Left kidney (tissue), 2 donors: ENCODE data around the gene COL24A1. TPM values are rescaled to one million over a fixed set of nuclear protein-coding genes. Genes with fewer than 3 reads are reported as not detected.
"Not testable (repeated sequence)": the region's sequence is repeated elsewhere in the genome, so short reads cannot be mapped to it uniquely, and the experiment has no call there.

Experiments
- DNase-seq: peaks from one replicate; pipeline ENCODE4 v3.0.0-alpha.2; 2013
- polyA plus RNA-seq: library from polyadenylated mRNA; unstranded; fragments of 120-200 nt; gene quantifications from one replicate; pipeline ENCODE4 v1.2.1, GENCODE V29; 2013; ENCODE audit not compliant: insufficient read length

Gene COL24A1
- polyA plus RNA-seq, 1 donor = 1.8 TPM

DNA sequence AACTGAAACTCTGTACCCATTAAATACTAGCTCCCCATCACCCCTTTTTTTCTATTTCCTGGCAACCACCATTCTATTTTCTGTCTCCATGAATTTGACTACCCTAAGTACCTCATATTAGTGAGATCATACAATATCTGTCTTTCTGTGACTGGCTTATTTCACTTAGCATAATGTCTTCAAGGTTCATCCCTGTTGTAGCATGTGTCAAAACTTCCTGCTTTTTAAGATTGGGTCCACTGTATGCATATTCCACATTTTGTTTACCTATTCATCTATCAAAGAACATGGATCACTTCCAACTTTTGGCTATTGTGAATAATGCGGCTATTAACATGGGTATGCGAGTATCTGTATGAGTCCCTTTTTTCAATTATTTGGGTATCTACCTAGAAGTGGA, 266.7 kb downstream of the COL24A1 start:
- no peak for DNase-seq

DNA sequence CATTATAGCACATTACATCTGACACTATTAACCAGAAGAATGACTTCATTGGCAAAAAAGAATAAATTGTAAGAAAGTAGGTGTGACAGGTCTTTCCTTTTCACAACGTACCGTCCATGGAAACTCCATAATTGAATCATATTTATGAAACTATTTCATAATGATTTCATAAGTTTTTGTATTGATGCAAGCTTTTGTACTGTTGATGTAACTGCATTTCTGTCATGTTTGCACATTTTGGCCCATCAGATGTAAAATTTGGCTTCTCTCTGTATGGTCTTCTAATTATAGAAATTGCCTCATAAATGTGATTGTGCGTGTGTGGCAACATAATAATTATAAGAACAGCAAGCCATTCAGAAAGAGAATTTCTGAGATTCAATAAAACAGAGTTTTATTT, 267.7 kb downstream of the COL24A1 start:
- DNase-seq = no peak

DNA sequence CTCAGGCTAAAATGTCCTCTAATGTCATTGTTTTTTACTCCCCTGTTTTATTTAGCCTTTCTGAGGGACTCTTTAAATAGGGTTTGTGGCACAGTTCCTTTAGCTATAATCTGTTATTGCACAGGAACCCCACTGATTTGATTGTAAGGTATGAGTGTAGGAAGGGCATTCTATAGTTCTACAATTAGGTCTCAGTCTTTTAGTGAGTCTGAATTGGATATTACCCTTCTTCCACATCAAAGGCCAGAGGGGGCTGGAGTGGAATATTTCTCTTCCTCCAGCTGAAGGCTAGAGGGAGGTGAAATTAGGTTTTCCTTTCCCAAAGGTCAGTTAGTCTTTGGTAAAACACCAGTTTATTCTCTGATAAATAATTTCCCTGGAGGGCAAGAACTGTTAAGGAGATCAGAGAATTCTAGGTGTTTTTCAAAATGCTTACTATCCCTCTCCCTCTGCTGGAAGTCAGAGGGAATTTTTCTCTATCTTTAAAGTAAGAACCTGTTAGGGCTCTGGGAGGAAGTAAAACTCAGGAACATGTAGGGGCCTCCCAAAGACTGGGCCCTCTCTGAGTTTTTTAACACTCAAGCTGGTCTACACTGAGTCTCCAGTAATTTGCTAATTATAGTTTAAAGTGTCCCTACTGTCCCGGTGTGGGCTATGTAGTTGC, 272.1 kb downstream of the COL24A1 start:
- peak; percentile 13 for DNase-seq

DNA sequence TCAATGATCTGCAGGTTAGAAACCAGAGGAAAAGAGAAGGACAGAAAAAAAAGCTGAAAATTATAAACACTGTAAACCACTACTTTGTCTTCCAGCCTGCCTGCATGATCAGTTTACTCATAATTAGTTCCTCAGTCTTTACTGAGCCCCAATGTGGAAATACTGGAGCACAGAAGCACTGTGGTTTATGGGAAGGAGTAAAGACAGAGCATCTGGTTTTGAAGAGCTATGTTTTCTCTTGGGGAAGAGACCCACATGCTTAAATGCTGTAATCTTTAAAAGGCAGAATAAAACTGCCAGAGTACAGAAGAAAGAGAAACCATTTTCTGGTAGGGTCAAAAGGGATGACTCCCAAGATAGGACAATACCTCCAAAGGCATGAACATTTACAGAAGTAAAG, 289.4 kb downstream of the COL24A1 start:
- DNase-seq = no peak

DNA sequence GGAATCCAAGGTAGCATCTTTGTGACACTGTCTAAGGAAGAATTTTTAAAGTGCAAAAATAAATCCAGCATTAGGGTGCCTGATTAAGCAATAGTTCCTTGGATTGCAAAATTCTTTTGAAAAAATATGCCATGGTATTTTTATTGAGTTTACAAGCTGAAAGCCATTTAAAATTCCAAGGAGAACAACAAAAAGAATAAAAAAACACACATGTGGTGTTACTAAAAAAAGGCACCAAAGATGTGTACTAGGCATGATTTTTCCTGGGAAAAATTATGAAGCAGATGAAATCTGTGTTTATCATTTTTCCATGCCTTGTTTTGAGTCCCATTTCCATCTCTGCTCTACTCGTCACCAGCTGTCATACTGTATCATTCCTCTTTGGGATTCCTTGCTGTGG, 291.4 kb downstream of the COL24A1 start:
- DNase-seq = no peak

DNA sequence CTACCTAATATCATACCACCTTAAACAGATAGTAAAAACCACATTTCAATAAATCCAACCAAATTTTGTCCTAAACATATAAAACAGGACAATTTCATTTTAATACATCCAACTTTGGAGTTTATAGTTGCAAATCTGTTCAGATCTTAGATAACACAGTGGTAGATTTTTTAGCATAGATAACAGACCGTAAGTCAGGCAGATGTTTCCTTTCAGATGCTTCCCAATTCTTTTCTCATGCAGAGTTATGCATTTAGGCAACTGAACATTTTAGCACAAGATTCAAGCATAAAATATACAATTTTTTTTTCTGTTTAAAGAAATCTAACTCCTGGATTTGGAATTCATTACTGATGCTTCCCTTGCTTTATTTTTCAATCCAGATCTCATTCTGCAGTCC, 291.8 kb downstream of the COL24A1 start:
- no peak for DNase-seq

DNA sequence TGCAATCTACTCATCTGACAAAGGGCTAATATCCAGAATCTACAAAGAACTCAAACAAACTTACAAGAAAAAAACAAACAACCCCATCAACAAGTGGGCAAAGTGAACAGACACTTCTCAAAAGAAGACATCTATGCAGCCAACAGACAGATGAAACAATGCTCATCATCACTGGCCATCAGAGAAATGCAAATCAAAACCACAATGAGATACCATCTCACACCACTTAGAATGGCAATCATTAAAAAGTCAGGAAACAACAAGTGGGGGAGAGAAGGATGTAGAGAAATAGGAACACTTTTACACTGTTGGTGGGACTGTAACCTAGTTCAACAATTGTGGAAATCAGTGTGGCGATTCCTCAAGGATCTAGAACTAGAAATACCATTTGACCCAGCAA, 292.9 kb downstream of the COL24A1 start:
- not testable (repeated sequence) for DNase-seq

DNA sequence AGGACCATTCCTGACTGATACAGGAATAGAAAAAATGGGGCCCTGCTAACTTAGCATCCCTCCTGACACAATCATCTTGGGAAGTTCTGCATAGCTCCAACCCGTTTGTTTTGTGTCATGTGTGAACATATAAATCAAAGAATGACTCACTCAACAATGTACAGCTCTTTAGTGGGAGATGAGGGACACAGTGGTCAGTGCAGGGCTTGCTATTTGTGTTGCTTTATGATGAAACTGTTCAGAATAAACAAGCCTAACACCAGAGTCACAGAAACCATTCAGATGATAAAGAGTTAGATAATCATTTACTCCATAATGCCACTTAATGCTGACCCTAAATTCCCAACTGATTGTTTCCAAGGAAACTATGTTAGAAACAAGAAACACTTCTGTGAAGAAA, 294.1 kb downstream of the COL24A1 start:
- no peak for DNase-seq

DNA sequence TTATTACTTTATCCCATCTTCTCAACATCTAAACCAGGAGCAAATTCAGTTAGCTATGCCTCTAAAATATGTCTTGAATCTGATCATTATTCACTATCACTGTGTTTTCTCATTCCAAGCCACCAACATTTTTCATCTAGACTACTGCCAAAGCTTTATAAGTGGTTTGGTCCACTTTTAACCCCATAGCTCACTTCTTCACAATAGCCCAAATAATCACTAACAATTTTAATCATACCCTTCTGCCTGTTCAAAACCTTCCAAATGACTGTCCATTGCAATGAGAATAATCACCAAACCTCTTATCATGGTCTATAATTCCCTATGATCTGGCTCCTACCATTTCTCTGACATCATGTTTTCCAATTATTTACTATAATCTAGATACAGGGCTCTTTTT, 298.6 kb downstream of the COL24A1 start:
- no peak for DNase-seq

DNA sequence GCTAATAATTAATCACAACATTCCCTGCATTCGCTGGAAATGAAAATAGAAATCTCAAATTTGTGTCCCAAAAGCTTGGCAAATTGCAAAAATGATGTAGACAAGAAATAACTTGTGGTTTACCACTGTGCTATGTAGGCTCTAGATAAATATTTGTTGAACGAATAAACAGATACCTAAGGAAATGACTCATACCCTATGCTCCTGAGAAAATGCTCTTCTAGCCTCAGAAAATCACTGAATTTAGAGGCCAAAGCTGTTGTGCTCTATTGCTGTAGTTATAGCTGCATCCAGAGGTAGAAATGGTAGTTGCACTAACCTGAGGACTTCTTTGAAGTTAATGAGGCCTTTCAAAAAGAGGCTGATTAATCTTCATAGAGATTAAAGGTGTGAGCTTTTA, 306.3 kb downstream of the COL24A1 start:
- no peak for DNase-seq

DNA sequence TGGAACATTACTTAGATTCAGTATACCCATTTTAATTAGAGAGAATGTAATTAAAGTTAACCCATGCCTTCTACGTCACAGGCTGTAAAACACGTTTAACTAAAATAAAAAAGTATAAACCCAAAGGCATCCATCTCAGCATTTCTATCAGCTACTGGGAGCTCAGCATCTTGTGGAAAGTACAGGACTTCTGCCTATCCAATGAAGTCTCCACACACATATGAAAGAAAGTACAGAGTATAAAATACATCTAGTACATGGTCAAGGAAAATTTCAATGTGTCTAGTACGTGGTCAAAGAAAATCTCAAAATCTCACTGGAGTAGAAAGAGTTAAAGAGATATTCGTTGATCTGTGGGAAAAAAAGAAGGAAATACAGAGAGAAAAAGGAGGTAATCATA, 306.9 kb downstream of the COL24A1 start:
- DNase-seq = no peak

DNA sequence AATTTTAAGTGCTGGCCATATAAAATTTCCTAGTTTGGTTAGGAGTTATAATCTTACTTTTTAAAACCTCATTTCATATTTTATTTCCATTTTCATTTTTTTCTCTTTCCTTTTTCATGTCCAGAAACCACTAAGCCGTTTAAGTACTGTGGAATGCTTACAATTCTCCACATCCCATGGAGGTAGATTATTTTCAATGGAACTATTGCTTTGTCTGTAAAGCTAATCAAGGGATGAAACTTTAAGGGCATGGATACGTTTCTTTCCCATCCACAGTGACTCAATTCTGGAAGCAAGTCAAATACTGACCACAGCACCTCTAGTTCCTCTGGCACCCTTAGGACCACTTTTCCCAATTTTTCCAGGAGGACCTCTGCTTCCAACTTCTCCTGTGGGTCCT, 309.2 kb downstream of the COL24A1 start:
- DNase-seq = no peak

DNA sequence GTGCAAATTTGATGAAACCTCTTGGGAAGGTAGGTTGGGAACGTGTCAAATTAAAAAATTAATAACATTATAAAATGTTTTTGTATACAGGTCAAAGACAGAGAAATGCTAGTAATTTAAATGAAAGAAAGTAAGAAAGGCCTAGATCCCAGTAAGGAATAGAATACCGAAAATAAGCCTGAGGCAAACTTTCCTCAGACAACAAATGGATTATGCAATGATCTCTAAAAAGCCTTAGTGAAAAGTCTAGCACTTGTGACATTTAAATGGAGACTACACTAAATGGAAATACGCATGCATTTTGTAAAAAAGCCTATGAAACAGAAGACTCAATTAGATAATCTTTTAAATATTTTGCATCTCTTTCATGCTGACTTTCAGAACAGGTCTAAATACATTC, 309.9 kb downstream of the COL24A1 start:
- DNase-seq = no peak

DNA sequence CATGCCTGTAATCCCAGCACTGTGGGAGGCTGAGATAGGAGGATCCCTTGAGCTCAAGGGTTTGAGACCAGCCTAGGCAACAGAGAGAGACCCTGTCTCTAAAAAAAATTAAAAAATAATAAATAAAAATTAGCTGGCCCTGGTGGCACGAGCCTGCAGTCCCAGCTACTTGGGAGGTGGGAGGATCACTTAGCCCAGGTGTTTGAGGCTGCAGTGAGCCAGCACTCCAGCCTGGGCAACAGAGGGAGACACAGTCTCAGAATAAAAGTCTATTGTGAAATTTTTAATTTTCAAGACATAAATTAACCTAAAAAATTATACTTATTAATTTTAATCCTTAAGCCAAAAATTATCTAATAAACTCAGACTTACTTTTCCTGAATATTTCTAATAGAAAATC, 317.1 kb downstream of the COL24A1 start:
- DNase-seq = no peak

DNA sequence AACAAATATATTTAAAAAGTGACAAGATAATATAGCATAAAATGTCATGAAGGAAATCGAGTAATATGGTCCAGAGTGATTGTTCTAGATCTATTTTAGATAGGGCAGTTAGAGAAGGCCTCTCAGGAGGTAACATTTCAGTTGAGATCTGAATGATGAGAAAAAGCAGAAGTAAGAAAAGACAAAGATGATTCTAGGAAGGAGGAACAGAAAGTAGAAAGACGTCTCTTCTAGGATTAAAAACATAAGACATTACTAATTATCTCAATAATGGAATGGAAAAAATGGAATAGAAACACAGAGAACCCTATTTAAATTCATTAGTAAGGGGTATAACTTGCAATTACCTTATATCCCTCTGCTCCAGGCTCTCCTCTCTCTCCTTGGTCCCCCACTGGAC, 318.3 kb downstream of the COL24A1 start:
- no peak for DNase-seq

DNA sequence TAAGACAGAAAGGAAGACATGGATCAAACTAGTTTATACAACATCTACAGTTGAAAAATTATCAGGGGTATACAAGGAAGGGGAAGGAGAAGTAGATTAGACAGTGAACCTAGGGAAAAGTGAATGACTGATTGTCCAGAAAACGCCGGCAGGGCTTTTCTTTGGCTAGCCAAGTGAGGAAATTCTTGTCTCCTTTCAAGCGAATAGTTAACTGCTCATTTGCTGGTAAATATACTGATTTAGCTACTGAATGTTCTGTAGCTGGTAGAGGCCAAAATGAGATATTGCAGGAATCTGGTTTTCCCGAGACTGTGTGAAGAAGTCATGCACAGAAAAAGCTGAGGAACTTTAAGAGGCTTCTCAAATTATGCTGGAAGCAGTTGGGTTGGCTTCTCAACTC, 319.8 kb downstream of the COL24A1 start:
- no peak for DNase-seq

DNA sequence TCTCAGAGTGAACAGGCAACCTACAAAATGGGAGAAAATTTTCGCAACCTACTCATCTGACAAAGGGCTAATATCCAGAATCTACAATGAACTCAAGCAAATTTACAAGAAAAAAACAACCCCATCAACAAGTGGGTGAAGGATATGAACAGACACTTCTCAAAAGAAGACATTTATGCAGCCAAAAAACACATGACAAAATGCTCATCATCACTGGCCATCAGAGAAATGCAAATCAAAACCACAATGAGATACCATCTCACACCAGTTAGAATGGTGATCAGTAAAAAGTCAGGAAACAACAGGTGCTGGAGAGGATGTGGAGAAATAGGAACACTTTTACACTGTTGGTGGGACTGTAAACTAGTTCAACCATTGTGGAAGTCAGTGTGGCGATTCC, 323.4 kb downstream of the COL24A1 start:
- not testable (repeated sequence) for DNase-seq

DNA sequence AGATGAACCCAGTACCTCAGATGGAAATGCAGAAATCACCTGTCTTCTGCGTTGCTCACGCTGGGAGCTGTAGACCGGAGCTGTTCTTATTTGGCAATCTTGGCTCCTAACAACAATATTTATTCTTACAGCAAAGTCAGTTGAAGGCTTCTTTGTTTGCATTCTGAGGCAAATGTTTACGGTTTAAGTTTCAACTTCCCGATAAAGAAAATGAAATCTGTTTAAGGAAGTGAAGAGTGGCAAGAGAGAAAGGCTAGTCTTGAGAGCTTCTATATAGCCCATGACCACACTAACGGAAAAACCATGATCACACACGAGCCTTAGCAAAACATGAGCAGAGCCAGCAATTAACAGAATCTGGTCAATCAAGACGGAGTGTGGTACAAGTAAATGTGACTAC, 325.7 kb downstream of the COL24A1 start:
- DNase-seq = no peak

DNA sequence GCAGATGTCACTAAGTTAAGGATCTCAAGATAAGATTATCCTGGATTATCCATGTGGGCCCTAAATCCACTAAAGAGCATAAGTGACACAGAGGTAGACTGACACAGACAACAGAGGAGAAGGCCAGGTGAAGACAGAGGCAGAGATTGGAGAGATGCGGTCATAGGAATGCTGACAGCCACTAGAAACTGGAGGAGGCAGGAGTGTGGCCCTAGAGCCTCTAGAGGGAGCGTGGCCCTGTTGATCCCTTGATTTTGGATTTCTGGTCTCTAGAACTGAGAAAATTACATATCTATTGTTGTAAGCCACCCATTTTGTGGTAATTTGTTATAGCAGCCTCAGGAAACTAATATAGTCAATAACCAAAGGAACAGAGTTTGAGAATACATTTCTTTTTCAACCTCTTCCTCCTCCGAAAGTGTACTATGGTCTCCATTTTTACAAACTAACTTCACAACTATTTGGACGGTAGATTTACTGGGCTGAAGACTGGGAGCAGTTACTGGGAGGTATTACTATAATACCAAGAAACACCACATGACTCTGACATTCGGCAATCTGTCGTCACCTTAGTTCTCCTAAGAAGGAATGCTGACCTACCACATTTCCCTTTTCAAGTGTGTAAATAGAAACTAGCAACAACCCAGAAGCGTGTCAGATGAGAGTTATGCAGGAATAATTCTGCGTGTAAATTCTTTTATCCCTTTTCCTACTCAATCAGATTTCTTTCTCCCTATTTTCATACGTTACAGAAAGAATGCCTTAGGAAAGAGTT, 332.3 kb downstream of the COL24A1 start:
- no peak for DNase-seq

DNA sequence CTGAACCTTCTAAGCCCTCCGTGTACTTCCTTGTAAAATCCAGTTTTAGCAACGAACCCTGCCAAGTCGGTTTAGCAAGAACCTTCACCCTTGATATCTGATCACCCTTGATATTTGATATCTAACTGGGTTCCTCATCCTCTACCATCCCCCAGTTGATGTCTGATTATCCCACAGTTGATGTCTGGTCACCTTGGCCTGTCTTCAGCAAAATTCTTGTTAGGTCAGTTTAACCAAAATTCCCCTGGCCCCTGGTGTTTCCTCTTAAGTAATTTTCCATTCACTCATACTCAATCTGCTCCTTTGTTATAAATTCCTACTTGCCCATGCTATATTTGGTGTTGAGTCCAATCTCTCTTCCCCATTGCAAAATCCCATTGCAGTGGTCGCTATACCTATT, 333.9 kb downstream of the COL24A1 start:
- DNase-seq = no peak

DNA sequence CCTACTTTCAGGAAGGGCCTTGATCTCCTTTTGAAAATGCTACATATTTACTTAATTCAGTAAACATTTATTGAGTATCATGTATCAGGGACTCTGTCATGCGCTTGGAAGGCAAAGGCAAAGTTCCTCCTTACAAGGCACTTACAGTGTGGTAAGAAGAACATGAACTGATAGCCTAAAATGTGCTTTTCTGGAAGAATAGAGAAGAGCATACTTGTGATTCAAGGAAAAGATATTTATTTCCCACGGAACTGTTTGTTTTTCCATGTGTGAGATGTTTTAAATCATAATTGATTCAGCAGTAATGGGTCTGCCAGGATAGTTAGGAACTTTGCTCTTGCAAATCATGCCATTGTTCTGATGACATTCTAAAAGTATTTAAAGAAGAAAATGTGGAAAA, 338.2 kb downstream of the COL24A1 start:
- DNase-seq = no peak

DNA sequence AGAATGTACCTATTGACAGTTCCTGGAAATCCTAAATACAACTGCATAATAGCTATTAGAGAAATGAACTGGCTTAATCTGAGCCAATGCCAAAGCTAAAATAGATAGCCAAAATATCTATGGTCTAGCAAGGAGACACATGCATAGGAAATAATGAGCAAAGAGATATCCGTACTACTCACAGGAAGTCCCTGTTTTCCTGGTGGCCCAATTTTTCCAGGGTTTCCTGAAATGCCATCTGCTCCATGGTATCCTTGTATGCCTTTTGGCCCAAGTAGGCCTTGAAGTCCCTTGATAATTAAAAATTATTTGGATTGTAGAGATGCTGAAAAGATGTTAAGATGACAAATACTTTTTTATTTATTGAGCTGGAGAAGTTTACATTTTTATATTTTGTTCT, 340.0 kb downstream of the COL24A1 start:
- DNase-seq = no peak

DNA sequence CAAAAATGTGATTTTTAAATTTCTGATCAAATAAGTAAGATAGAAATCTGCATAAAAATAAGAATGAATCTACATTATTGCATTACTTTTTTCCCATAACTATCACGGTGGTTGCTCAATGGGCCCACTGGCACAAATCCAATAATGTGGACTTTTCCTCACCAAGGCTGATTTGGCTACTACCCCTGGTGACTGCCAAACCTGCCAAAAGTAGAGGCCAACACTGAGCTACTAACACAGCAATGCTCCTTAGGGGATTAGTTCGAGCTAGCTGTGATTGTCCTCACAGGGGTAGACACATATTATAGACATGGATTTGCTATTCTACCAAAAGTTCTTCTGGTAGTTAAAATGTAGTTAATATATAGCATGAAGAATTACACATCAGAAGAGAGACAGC, 340.7 kb downstream of the COL24A1 start:
- no peak for DNase-seq
